DND-41 (cell line): ENCODE data around the gene TOMM6.
A peak's percentile ranks its signal among the peaks of the same experiment; 100 is the strongest.

ENCODE experiments used
- CTCF ChIP-seq: IDR thresholded peaks from 2 replicates; pipeline ENCODE4 v1.5.1; 2012; ENCODE audit warnings: borderline replicate concordance, low read length, moderate library complexity, mild to moderate bottlenecking; ENCODE audit not compliant: poor library complexity, severe bottlenecking; ENCODE audit errors: extremely low read depth
- EZH2 ChIP-seq: IDR thresholded peaks from 3 replicates; pipeline ENCODE4 v1.6.1; 2012; ENCODE audit warnings: borderline replicate concordance, low read depth, mild to moderate bottlenecking, moderate library complexity, low read length, inconsistent platforms; ENCODE audit not compliant: severe bottlenecking

GRCh38 chr6:41779788-41780550, 7.5 kb upstream of the TOMM6 start, which contains the start of gene FRS3:
- TF ChIP-seq CTCF: peak; percentile 98
- no peak for TF ChIP-seq EZH2
